HG02610 (cell line): ENCODE data around the gene BICRAL.
"Not testable (repeated sequence)": the region's sequence is repeated elsewhere in the genome, so short reads cannot be mapped to it uniquely, and the experiment has no call there.

Experiments
- ATAC-seq: cut with Tn5 transposase; IDR thresholded peaks from one replicate; pipeline ENCODE4 v1.9.1; 2021; ENCODE audit warnings: mild to moderate bottlenecking, moderate library complexity; ENCODE audit not compliant: unreplicated experiment

Gene BICRAL

DNA sequence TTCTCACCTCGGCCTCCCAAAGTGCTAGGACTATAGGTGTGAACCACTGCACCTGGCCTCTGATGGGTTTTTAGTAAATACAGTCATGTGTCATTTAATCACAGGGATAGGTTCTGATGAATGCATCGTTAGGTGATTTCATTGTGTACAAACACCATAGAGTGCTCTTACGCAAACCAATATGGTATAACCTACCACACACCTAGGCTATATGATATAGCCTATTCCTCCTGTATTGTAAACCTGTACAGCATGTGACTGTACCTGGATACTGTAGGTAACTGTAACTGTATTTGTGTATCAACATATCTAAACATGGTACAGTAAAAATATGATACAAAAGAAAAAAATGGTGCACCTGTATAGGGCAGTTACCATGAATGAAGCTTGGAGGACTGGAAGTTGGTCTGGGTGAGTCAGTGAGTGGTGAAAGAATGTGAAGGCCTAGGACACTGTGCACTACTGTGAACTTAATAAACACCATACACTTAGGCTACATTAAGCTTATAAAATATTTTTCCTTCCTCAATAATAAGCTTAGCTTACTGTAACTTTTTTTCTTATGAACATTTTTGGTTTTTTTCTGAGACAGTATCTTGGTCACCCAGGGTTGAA, 10.0 kb downstream of the BICRAL start:
- no peak for ATAC-seq

DNA sequence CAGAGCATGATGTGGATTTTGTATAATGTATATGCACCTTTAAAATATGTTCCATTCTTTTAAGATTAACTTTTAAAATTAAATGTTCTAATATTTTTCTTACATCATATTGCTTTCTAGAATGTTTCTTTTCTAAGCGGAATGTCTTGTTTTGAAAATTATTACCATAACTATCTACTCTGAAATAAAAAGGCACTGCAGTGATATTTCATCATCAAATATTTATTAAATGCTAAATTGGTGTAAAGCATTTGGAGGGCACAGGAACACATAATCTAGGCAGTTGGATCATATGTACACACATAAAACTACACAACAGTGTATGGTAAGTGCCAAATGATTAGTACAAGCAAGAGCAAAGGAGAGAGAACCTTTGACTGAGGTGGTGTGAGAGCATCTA, 13.8 kb downstream of the BICRAL start:
- ATAC-seq = no peak

DNA sequence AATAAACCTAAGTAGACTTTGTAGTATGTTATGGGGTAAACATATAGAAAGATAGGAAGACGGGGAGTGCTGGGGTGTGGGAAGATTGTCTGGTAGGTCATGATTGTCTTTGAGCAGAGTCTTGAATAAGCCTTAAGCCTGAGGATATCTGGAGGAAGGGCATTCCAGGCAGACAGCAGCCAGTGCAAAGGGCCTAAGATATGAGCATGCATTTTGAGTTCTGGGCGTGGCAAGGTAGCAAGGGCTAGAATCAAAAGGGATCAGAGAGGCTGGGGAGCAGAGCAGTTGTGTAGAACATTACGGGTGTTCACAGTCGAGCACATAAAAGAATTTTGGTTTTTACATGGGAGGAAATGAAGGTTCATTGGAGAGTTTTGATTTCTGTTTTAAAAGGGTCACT, 14.3 kb downstream of the BICRAL start:
- no peak for ATAC-seq

DNA sequence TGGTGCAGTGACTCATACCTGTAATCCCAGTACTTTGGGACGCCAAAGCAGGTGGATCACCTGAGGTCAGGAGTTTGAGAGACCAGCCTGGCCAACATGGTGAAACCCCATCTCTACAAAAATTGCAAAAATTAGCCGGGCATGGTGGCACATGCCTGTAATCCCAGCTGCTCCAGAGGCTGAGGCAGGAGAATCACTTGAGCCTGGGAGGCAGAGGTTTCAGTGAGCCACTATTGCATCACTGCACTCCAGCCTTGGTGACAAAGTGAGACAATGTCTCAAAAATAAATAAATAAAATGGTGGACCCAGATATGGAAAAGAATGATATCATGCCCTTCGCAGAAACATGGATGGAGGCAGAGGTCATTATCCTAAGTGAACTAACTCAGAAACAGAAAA, 15.8 kb downstream of the BICRAL start:
- ATAC-seq = not testable (repeated sequence)

DNA sequence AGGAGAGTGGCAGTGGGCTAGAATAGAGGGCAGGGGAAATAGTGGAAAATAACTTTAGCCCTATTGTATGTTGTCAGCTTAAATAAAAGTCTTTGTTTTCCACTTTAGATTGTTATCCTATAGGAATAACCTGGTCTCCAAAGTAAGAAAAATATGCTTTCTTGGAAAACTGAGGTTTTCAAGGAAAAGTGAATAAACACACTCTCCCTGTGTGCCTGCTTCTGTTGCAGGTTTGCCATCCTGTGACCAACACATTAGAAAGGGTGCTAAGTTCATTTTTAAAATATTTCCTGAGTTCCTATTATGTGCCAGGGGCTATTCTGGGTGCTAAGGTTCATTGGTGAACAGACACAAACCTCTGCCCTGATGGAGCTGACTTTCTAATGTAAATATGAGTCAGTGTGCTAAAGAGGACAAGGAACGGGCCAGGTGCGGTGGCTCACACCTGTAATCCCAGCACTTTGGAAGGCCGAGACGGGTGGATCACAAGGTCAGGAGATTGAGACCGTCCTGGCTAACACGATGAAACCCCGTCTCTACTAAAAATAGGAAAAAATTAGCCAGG, 23.5 kb downstream of the BICRAL start:
- no peak for ATAC-seq

DNA sequence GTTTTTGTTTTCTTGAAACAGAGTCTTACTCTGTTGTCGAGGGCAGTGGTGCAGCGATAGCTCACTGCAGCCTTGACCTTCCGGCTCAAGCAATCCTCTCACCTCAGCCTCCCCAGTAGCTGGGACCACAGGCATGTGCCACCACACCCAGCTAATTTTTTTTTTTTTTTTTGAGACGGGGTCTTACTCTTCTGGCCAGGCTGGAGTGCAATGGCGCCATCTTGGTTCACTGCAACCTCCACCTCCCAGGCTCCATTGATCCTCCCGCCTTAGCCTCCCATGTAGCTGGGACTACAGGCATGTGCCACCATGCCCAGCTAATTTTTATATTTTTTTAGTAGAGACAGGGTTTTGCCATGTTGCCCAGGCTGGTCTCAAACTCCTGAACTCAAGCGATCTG, 24.5 kb downstream of the BICRAL start:
- ATAC-seq = not testable (repeated sequence)

DNA sequence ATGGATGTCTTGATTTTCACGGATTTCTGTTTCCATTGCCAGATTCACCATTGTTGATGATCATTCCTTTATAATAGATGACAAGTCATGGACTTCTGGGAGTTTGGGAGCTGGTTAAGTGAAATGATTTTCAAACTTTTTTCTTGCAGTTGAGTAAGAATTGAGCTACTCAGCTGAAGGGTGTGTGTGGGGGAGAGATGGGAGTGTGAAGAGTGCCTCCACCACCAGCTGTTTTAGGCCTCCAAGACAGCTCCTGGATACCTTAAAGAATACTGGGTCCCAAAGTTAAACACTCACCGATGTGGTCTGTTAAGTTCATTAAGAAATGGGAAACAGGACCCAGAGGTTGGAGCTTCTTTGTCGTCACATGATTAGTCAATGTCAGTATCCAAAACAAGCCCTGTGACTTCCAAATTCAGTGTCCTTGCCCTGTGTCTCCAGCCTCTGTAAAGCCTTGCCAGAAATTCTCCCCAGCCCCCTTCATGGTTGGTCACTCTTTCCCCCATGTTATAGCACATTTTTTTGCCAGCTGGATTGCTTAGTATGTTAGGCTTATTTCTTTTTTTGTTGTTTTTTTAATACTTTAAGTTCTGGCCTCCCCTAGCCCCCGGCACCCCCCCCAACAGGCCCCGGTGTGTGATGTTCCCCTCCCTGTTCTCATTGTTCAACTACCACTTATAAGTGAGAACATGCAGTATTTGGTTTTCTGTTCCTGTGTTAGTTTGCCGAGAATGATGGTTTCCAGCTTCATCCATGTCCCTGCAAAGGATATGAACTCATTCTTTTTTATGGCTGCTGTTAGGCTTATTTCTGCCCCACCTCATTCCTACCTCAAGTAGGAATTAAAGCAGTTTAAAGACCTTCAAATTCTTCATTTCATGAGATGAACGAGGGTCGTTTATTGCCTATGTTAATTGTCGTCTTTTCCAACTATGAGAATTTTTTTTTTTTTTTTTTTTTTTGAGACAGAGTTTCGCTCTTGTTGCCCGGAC, 26.9 kb downstream of the BICRAL start:
- ATAC-seq = no peak

DNA sequence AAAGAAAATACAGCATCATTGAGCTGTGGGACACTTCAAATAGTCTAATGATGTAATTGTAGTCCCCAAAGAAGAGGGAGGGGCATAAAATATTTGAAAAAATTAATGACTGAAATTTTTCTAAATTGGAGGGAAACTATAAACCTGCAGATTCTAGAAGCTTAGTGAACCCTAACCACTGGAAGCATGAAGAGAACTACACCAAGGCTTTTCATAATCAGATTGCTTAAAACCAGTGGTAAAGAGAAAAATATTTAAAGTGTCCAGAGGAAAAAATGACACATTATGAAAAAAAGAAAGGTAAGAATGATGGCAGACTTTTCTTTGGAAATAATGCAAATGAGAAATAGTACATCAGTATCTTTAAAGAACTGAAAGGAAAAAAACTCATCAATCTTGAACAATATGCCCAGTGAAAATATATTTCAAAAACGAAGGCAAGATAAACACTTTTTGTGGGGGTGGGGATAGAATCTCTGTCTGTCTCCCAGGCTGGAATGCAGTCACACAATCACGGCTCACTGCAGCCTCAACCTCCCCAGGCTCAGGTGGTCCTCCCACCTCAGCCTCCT, 31.3 kb downstream of the BICRAL start:
- ATAC-seq = no peak

DNA sequence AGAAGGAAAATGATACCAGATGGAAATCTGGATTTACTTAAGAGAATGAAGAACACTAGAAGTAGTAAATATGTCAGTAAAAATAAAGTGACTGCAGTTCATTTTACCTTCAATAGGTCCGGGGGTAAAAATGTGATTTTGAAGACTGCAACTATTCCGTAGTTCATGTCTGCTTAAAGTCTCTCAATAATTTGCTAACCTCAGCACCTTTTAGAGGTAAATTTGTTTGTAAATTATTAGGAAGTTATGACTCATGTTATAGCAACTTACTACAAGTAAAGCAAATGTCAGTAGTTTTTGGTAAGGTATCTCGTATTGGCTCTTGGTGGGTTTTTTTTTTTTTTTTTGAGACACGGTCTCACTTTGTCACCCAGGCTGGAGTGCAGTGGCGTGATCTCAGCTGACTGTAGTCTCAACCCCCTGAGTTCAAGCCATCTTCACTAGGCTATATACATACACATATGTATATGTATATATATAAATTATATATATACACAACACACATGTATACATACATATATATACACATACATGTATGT, 32.1 kb downstream of the BICRAL start:
- ATAC-seq = no peak

DNA sequence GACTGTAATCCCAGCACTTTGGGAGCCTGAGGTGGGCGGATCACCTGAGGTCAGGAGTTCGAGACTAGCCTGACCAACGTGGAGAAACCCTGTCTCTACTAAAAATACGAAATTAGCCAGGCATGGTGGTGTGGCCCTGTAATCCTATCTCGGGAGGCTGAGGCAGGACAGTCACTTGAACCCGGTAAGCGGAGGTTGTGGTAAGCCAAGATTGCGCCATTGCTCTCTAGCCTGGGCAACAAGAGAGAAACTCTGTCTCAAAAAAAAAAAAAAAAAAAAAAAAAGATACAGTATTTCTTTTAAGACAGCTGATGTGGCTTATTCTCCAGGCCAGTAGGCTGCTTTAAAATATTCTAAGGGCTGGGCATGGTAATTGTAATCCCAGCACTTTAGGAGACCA, 33.9 kb downstream of the BICRAL start:
- ATAC-seq = not testable (repeated sequence)

DNA sequence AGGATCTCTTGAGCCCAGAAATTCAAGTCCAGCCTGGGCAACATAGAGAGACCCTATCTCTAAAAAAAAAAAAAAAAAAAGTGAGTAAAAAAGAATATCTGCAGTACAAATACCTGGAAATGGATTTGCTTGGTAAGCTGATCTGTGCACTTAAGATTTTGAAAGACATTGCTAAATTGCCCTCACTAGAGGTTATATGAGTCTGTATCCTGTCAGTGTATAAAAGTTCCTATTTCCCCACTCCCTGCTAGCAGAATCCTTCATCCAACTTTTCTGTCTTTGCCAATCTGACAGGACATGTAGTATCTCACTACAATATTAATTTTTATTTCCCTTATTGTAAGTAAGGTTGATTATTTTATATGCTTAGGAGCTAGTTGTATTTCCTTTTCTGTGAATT, 36.1 kb downstream of the BICRAL start:
- no peak for ATAC-seq

DNA sequence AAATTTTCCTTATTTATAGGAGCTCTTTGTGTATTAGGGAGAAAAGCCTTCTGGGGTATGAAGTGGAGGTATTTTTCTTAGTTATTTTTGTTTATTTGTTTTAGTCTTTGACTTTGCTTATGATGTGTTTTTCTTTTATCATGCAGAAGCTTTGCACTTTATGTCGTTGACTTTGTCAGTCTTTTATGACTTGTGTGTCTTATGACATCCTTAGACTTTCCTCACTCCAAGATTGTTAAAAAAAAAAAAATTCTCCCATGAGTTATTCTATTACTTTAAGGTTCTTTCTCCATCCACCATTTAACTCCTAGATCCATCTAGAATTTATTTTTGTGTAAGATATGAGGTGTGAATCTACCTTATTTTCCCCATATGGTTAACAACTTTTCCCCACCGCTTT, 36.6 kb downstream of the BICRAL start:
- no peak for ATAC-seq

DNA sequence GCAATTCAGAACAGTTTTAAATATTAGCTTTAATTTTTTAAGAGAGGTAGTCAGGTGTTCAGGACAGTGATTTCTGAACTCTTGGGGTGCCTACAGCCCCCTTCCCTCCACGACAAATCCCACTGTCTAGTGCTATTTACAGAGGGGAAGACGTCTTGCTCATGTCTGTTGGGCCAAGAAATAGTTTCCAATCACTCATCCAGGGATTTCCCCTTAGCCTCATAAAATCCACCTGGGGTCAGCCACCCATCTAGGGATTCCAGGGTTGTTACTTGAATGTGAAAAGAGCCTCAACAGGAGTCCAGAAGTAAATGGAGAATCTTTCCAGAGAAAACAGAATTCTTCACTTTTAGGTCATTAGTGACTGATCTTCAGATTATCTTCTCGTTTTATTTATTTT, 37.0 kb downstream of the BICRAL start:
- ATAC-seq = no peak

DNA sequence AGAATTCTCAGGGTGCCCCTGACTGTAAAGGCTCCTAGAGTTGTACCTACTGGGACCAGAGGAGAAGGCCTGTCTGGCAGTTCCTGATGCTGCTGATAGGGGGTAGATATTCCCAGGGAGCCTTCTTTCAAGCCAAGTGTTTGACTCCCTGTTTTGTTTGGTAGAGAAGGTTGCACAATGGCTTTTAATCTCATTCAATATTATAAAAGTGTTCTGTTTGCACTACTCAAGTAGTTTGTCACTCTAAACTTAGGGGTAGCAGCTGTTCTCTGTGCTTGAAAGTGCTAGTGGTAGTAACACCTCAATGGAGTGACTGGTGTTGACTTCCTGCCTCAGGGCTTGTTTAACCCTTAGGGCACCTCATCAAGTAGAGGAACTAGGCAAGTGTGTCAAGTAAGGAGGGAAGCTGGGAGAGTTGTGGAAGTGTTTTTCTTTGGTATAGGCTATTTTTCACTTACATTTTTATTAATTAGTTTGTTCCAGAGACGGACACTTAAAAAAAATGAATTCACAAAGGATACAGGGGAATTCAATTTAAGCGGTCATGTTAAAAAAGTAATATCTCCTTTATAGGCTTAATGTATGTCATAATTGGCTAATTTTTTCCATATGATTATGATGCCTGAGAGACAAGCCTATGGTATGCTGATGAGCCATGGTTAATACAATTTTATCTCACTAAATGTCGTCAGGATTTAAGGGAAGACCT, 38.1 kb downstream of the BICRAL start:
- no peak for ATAC-seq

DNA sequence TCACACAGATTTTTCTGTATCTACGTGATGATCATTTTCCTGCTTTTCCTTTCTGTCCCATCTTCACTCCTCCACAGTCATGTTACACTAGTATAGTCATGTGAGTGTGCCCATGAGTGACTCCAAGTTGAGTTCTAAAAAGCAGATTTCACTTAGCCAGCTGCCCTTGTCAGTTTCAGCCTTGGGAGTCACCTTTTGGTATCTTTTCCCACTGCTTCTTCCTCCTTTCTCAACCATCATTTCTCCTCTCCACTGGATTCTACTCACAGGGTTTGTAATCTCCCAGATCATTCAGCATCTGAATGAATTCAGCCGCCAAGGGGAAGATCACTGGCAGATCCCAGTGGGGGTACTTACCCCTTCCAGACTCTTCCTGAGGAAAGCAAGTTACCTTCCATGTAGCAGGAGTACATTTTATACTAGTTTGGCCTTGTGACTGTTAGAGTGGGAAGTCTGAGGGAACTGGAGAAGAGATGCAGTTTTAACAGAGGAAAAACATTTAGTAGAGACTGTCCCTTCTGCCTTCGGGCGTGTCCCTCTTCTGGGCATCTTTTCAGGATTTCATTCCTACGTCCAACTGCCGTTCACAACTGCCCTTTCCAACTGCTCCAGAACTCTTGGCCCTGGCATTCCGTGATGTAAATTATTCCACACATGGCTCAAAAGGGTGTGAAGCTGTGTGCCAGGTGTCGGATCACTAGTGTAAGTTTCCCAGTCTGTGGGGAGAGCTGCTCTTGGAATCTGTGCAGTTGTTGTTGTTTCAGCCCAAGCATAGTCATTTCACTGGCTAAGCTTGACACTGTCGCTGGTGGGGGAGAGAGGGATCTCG, 38.9 kb downstream of the BICRAL start:
- no peak for ATAC-seq

DNA sequence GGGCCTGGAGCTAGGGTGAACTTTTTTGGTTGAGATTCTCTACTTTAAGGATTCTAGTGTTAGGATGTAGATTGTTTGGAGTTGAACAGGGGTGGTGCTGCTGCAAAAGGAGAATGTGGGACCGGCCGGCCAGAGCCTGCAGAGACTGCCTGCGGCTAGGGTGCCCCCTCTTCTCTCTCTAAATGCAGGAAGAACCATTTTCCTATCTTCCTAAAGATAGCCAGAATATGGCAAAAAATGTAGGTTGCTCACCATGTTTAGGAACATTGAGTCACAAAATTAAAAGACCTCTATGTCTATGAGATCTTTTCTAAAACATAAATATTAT, 39.5 kb downstream of the BICRAL start:
- no peak for ATAC-seq

DNA sequence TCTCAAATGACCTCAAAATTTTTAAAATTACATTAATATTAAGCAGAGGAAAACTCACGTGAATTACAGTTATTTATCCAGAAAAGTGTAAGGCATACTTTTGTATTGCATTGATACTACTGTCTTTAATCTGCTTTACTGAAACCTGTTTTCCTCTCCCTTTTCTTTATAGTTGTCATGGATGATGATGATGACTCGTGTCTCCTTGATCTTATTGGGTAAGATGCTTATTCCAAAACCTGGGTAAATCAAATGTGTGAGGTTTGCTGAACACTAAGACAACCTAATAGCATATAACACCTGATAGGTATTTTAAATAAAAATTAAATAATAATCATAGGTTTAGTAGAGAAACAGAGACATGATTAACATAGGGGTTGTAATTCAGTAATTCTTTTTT, 40.0 kb downstream of the BICRAL start:
- no peak for ATAC-seq

DNA sequence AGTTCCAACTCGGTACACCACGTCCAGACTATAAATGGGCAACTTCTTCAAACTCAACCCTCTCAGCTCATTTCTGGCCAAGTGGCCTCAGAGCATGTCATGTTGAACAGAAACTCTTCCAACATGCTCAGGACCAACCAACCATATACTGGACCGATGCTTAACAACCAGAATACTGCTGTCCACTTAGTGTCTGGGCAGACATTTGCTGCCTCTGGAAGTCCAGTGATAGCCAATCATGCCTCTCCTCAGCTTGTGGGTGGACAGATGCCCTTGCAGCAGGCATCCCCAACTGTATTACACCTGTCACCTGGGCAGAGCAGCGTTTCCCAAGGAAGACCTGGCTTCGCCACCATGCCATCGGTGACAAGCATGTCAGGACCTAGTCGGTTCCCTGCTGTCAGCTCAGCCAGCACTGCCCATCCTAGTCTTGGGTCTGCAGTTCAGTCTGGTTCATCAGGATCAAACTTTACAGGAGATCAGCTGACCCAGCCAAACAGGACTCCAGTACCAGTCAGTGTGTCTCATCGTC, 47.8 kb downstream of the BICRAL start:
- no peak for ATAC-seq

DNA sequence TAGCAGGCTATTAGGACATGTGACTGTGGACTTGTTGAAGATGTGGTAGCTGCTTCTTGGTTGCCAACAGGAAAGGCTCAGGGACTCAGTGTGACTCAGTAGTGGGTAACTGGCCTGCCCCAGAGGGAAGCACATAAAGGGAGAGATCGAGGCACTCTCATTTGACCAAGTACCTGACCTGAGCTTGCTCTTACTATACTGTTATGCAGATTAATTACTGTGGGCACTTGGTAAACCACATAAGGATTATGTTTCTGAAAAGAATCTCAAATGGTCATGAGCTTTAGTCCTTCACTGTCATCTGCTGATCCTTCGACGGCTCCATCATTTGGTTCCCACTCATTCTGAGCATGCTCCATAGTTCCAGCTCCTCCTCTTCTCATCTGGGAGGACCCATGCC, 49.4 kb downstream of the BICRAL start:
- no peak for ATAC-seq

DNA sequence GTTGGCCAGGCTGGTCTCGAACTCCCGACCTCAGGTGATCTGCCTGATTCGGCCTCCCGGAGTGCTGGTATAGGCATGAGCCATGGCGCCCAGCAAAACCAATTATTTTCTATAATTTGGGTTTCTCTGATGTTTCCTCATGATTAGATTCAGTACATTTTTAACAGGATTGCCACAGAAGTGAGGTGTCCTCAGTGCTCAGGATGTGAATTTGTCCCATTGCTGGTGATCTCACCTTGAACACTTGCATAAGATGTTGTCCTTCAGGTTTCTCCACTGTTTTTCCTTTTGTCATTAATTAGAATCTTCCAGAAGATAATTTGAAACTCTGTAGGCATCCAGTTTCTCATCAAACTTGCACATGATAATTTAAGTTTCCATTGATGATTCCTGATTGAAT, 52.2 kb downstream of the BICRAL start:
- ATAC-seq = no peak
